ENCODE data around the gene EPS15. TPM values are rescaled to one million over a fixed set of nuclear protein-coding genes. Genes with fewer than 3 reads are reported as not detected.
A peak's percentile ranks its signal among the peaks of the same experiment; 100 is the strongest.
"Not testable (repeated sequence)": the region's sequence is repeated elsewhere in the genome, so short reads cannot be mapped to it uniquely, and the experiment has no call there.

EPS15 gene
- total RNA-seq, 2 donors from 2014 or later = 50.0 to 54.7 TPM

- Histone ChIP-seq H3K36me3 (peaks cover 16% of the 10 kb centered on the region), H3K27me3 (no peaks in the 10 kb centered on the region), H3K4me1 (peaks cover 0 to 18% of the 10 kb centered on the region in 2 donors), H3K9me3 (no peaks in the 10 kb centered on the region), H3K4me3 (no peak overlapping the region), H3K27ac (no peak overlapping the region)
- no peak for DNase-seq (ENCODE audit: low spot score)
- TF ChIP-seq, protein P1, sequence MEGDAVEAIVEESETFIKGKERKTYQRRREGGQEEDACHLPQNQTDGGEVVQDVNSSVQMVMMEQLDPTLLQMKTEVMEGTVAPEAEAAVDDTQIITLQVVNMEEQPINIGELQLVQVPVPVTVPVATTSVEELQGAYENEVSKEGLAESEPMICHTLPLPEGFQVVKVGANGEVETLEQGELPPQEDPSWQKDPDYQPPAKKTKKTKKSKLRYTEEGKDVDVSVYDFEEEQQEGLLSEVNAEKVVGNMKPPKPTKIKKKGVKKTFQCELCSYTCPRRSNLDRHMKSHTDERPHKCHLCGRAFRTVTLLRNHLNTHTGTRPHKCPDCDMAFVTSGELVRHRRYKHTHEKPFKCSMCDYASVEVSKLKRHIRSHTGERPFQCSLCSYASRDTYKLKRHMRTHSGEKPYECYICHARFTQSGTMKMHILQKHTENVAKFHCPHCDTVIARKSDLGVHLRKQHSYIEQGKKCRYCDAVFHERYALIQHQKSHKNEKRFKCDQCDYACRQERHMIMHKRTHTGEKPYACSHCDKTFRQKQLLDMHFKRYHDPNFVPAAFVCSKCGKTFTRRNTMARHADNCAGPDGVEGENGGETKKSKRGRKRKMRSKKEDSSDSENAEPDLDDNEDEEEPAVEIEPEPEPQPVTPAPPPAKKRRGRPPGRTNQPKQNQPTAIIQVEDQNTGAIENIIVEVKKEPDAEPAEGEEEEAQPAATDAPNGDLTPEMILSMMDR (IDR thresholded peaks at IDR 0.05) = no peak
Measured at GRCh38 chr1:51443555-51443954, 75.5 kb downstream of the EPS15 start.

- Histone ChIP-seq H3K4me3 (no peak overlapping the region), H3K27ac (peak overlapping the region in 1 of 2 donors; percentile 26), H3K27me3 (no peaks in the 10 kb centered on the region), H3K9me3 (no peaks in the 10 kb centered on the region), H3K36me3 (peaks cover 16% of the 10 kb centered on the region), H3K4me1 (peaks cover 0 to 18% of the 10 kb centered on the region in 2 donors)
- DNase-seq (ENCODE audit: low spot score) = no peak
- TF ChIP-seq, protein P1 (IDR thresholded peaks at IDR 0.05) = no peak
Measured at GRCh38 chr1:51442616-51443015, 76.5 kb downstream of the EPS15 start.

- Histone ChIP-seq H3K4me1 (peaks cover 0 to 18% of the 10 kb centered on the region in 2 donors), H3K4me3 (no peak overlapping the region), H3K27me3 (no peaks in the 10 kb centered on the region), H3K36me3 (peaks cover 16% of the 10 kb centered on the region), H3K27ac (peak overlapping the region in 1 of 2 donors; percentile 26), H3K9me3 (no peaks in the 10 kb centered on the region)
- no peak for DNase-seq (ENCODE audit: low spot score)
- TF ChIP-seq, protein P1 (IDR thresholded peaks at IDR 0.05) = no peak
Measured at GRCh38 chr1:51442198-51442597, 76.9 kb downstream of the EPS15 start.

DNA sequence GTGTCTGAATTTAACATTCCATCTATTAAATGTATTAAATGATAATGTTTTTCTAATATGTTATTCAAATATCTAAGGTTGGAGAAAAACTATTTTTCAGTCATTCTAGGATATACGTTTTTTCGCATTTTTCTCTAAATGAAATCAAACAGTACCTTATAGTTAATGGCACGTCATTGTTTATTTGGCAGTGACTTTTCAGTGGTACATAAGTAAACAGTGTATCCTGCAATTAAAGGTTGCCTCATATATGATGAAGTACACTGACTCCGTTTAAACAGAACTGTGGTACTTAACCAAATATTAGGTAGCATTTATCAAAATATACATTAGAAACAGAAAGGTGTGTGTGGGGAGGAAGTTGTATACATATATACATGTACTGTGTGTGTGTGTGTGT is 79.2 kb downstream of the EPS15 start:
- DNase-seq (ENCODE audit: low spot score) = no peak
- Histone ChIP-seq H3K36me3 (peaks cover 15% of the 10 kb centered on the region), H3K27me3 (no peaks in the 10 kb centered on the region)

DNA sequence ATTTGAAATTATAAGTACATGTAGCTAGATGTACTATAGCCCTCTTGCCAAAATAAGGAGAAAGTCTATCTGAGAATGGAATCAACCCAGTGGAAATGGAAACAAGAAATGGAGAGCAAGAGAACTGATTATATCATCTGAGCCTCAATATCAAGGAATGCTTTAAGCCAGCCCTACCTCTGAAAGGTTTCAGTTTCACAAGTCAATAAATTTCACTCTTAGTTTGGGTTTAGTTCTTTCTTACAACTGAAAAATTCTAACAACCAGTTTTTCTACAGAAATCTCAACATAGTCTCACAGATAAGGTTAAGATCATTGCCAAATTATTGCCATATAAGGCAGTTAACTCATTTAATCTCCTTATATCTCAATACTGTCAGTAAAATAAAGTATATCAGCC is 80.0 kb downstream of the EPS15 start:
- no peak overlapping the region for H3K4me3 ChIP-seq
- H3K27ac ChIP-seq = no peak overlapping the region
- peaks cover 0 to 16% of the 10 kb centered on the region in 2 donors for H3K4me1 ChIP-seq
- TF ChIP-seq, protein P1 (IDR thresholded peaks at IDR 0.05) = no peak
- H3K27me3 ChIP-seq = no peaks in the 10 kb centered on the region
- DNase-seq (ENCODE audit: low spot score) = no peak
- peaks cover 15% of the 10 kb centered on the region for H3K36me3 ChIP-seq
- no peaks in the 10 kb centered on the region for H3K9me3 ChIP-seq

More for the DNA sequence above, 79.2 kb downstream of the EPS15 start:
- no peak overlapping the region for H3K4me3 ChIP-seq
- H3K4me1 ChIP-seq = peaks cover 0 to 11% of the 10 kb centered on the region in 2 donors
- no peak overlapping the region for H3K27ac ChIP-seq
- H3K9me3 ChIP-seq = no peaks in the 10 kb centered on the region
- TF ChIP-seq, protein P1 (IDR thresholded peaks at IDR 0.05) = no peak

DNA sequence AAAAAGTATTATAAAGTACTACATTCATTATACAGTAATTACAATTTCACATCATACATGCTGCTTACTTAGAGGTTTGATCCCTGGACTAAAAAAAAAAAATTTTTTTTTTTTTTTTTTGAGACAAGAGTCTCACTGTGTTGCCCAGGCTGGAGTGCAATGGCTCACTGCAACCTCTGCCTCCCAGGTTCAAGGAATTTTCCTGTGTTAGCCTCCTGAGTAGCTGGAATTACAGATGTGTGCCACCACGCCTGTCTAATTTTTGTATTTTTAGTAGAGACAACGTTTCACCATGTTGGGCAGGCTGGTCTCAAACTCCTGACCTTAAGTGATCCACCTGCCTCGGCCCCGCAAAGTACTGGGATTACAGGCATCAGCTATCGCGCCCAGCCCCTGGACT is 81.7 kb downstream of the EPS15 start:
- not testable (repeated sequence) for H3K27me3 ChIP-seq; H3K27ac ChIP-seq; H3K9me3 ChIP-seq; H3K4me3 ChIP-seq; DNase-seq (ENCODE audit: low spot score)
- Histone ChIP-seq H3K4me1 (peaks cover 0 to 22% of the 10 kb centered on the region in 2 donors), H3K36me3 (peaks cover 15% of the 10 kb centered on the region)

Data from right atrium auricular region (tissue), 2 donors.